WTC11 (cell line): Measurements from ENCODE around the gene PDXK. TPM values are rescaled to one million over a fixed set of nuclear protein-coding genes. Genes with fewer than 3 reads are reported as not detected.

Source experiments
- ATAC-seq: fragments of 200-7000 bp; cut with Tn5 transposase; 2 replicates; pipeline ENCODE4 v1.10.0; 2021; ENCODE audit warnings: mild to moderate bottlenecking, moderate library complexity
- CTCF ChIA-PET: fragments of 300-600 bp; sonication (Branson Sonifier 250); formaldehyde crosslinking; loops from one replicate; lab custom pipeline; 2021; ENCODE audit warnings: antibody characterized with exemption; lab: Charles Lee
- POLR2A ChIA-PET: fragments of 350-600 bp; sonication (Branson Sonifier 250); formaldehyde crosslinking; loops from one replicate; lab custom pipeline; 2021; ENCODE audit warnings: antibody characterized with exemption; lab: Charles Lee
- DNase-seq: peaks from one replicate; pipeline ENCODE4 v3.0.0; 2021; ENCODE audit warnings: low spot score
- H3K27ac Mint-ChIP-seq: 2 replicates; pipeline ENCODE4 v1.8.0; 2021; ENCODE audit warnings: mixed read lengths
- H3K27me3 Mint-ChIP-seq: 2 replicates; pipeline ENCODE4 v1.8.0; 2021; ENCODE audit warnings: low read depth, mild to moderate bottlenecking, moderate library complexity, mixed read lengths
- H3K36me3 Mint-ChIP-seq: 2 replicates; pipeline ENCODE4 v1.8.0; 2021; ENCODE audit warnings: mixed read lengths
- H3K4me1 Mint-ChIP-seq: 2 replicates; pipeline ENCODE4 v1.8.0; 2022; ENCODE audit warnings: mixed read lengths
- H3K4me3 Mint-ChIP-seq: 2 replicates; pipeline ENCODE4 v1.8.0; 2021; ENCODE audit warnings: mild to moderate bottlenecking, moderate library complexity, mixed read lengths
- H3K9me3 Mint-ChIP-seq: 2 replicates; pipeline ENCODE4 v1.8.0; 2021; ENCODE audit warnings: mixed read lengths
- ARID4B ChIP-seq: sonication (generic); formaldehyde crosslinking; IDR thresholded peaks from 2 replicates; pipeline ENCODE4 v1.8.0; 2023; ENCODE audit warnings: missing genetic modification reagents, mild to moderate bottlenecking, borderline replicate concordance
- ATF3 ChIP-seq: sonication (generic); formaldehyde crosslinking; conservative IDR thresholded peaks from 2 replicates; pipeline ENCODE4 v1.8.1; 2022; ENCODE audit warnings: mild to moderate bottlenecking, missing genetic modification reagents
- CBFB ChIP-seq: sonication (generic); formaldehyde crosslinking; IDR thresholded peaks from 2 replicates; pipeline ENCODE4 v1.8.1; 2022; ENCODE audit warnings: mild to moderate bottlenecking, low read depth, missing genetic modification reagents
- GRHL2 ChIP-seq: fragments of 250-450 bp; sonication (Bioruptor Pico); IDR thresholded peaks from 2 replicates; pipeline ENCODE4 v1.8.0; 2022; ENCODE audit warnings: mild to moderate bottlenecking, moderate library complexity; ENCODE audit not compliant: insufficient replicate concordance, severe bottlenecking
- GTF2I ChIP-seq: fragments of 250-450 bp; sonication (Bioruptor Pico); conservative IDR thresholded peaks from 2 replicates; pipeline ENCODE4 v1.4.0; 2021; ENCODE audit warnings: mild to moderate bottlenecking
- MLX ChIP-seq: sonication (generic); formaldehyde crosslinking; IDR thresholded peaks from 2 replicates; pipeline ENCODE4 v1.8.1; 2023; ENCODE audit warnings: mild to moderate bottlenecking, missing genetic modification reagents, moderate library complexity
- NFYB ChIP-seq: sonication (generic); formaldehyde crosslinking; conservative IDR thresholded peaks from 2 replicates; pipeline ENCODE4 v1.8.0; 2022; ENCODE audit warnings: low read depth, missing genetic modification reagents
- RELA ChIP-seq: sonication (generic); formaldehyde crosslinking; IDR thresholded peaks from 2 replicates; pipeline ENCODE4 v1.8.1; 2022; ENCODE audit warnings: missing genetic modification reagents, mild to moderate bottlenecking, borderline replicate concordance
- RORB ChIP-seq: fragments of 250-450 bp; sonication (Bioruptor Pico); IDR thresholded peaks from 2 replicates; pipeline ENCODE4 v1.9.0; 2021; ENCODE audit warnings: mild to moderate bottlenecking
- TP53 ChIP-seq: sonication (generic); formaldehyde crosslinking; IDR thresholded peaks from 2 replicates; pipeline ENCODE4 v1.8.1; 2023; ENCODE audit warnings: mild to moderate bottlenecking, missing genetic modification reagents
- ZNF138 ChIP-seq: sonication (generic); formaldehyde crosslinking; conservative IDR thresholded peaks from 2 replicates; pipeline ENCODE4 v1.8.1; 2022; ENCODE audit warnings: mild to moderate bottlenecking, moderate library complexity, missing genetic modification reagents
- ZNF396 ChIP-seq: fragments of 250-450 bp; sonication (Bioruptor Pico); IDR thresholded peaks from 2 replicates; pipeline ENCODE4 v1.8.0; 2021; ENCODE audit warnings: mild to moderate bottlenecking, moderate library complexity, borderline replicate concordance
- ZNF423 ChIP-seq: fragments of 250-450 bp; sonication (Bioruptor Pico); IDR thresholded peaks from 2 replicates; pipeline ENCODE4 v2.1.2; 2022; ENCODE audit warnings: mild to moderate bottlenecking, moderate library complexity
- total RNA-seq: library from RNA; stranded (reverse); gene quantifications from 3 replicates; pipeline ENCODE4 v1.2.3, GENCODE V29; 2021
- TF ChIP-seq, protein P1 (sequence below): sonication (generic); formaldehyde crosslinking; IDR thresholded peaks from 2 replicates; pipeline ENCODE4 v1.8.1; 2023; ENCODE audit warnings: mild to moderate bottlenecking, missing genetic modification reagents, moderate library complexity
- TF ChIP-seq, protein P2 (sequence below): sonication (generic); formaldehyde crosslinking; IDR thresholded peaks from 2 replicates; pipeline ENCODE4 v1.8.0; 2022; ENCODE audit warnings: mild to moderate bottlenecking, missing genetic modification reagents
- TF ChIP-seq, protein P3 (sequence below): sonication (generic); formaldehyde crosslinking; IDR thresholded peaks from 2 replicates; pipeline ENCODE4 v1.8.0; 2023; ENCODE audit warnings: missing genetic modification reagents
- TF ChIP-seq, protein P4 (sequence below): sonication (generic); formaldehyde crosslinking; IDR thresholded peaks from 2 replicates; pipeline ENCODE4 v1.8.1; 2022; ENCODE audit warnings: missing genetic modification reagents, borderline replicate concordance

Gene PDXK
- total RNA-seq, 1 experiment from 2014 or later = 120 TPM

DNA sequence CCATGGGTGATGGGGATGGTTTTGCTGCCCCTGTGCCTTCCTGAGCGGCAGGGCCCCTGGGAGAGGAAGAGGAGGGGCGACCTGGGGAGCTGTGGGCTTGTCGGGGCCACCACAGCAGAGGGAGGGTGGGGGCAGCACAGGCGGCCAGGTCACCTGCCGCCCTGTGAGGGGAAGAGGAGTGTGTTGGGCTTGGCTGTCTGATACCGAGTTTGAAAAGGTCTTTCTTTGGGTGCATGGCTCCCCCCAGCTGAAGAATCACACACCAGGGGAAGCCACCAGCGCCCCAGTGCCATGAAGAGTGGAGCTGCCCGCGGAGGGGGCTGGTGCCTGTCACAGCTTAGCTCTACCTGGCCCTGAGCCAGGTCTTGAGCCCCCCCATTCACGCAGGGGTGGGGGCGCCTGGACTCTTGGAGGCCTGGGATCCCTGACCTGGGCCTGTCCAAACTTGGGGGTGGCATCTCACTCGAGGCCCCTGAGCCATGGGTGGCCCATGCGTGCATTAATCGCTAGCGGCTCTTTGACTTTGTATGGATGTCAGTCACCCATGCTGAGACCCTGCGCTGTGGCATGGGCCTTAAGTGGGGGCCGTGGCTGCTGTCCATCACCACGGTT lies 30.8 kb downstream of the PDXK start:
- POLR2A ChIA-PET = no interaction called here
- TF ChIP-seq ZNF138 (CRISPR knock-in tag) (no peak), TP53 (CRISPR knock-in tag) (no peak), ARID4B (CRISPR knock-in tag) (no peak)
- TF ChIP-seq, all 79 proteins: peak for 0
- no peaks in the 10 kb centered on the region for H3K9me3 Mint-ChIP-seq
- H3K36me3 Mint-ChIP-seq = peaks cover 52% of the 10 kb centered on the region
- peak overlapping the region; percentile 41; the same call in 1 of the 2 replicates for H3K27ac Mint-ChIP-seq
- no peaks in the 10 kb centered on the region for H3K4me1 Mint-ChIP-seq
- H3K4me3 Mint-ChIP-seq = no peak overlapping the region
- H3K27me3 Mint-ChIP-seq = no peaks in the 10 kb centered on the region
- CTCF ChIA-PET = interaction anchor here (0.7 kb wide), 1 partner anchor 21 kb away, joined by 3 read pairs; no protein-coding TSS in a partner anchor
- DNase-seq (no peak), ATAC-seq (no peak)

DNA sequence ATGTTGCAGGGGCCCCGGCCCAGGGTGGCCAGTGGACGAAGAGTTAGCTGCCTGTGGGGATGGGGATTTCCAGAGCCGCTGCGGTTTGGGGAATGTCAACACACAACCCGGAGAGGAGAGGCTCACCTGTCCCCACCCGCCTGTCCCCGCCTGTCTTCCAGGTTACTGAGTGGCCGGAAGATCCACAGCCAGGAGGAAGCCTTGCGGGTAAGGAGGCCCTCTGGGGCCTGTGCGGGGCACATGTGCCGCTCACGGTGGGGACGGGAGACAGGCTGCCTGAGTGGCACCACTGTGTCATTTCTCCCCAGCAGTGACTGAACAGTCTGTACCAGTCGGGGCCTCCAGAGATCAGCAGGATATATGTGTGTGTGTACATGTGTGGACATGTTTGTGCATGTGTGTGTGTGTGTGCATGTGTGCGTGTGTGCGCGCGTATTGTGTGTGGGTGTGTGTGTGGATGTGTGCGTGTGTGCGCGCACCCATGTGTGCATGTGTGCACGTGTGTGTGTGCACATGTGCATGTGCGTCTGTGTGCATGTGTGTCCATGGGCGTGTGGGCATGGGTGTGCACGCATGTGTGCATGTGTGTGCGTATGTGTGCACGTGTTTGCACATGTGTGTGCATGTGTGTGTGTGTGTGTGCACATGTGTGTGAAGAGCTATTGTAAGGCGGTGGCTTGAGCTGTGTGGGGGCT lies 31.6 kb downstream of the PDXK start:
- Mint-ChIP-seq H3K9me3 (no peaks in the 10 kb centered on the region), H3K27me3 (no peaks in the 10 kb centered on the region), H3K4me3 (no peak overlapping the region), H3K27ac (peak overlapping the region; percentile 60; the same call in 1 of the 2 replicates), H3K4me1 (no peaks in the 10 kb centered on the region), H3K36me3 (peaks cover 49% of the 10 kb centered on the region)
- DNase-seq = no peak
- ChIA-PET POLR2A (no interaction called here), CTCF (no interaction called here)
- TF ChIP-seq ATF3 (CRISPR knock-in tag) (no peak), RELA (CRISPR knock-in tag) (no peak), CBFB (CRISPR knock-in tag) (no peak), NFYB (no peak), ZNF423 (CRISPR knock-in tag) (no peak), GTF2I (CRISPR knock-in tag) (no peak), ZNF138 (CRISPR knock-in tag) (no peak), TP53 (CRISPR knock-in tag) (no peak), GRHL2 (CRISPR knock-in tag) (no peak), ZNF396 (CRISPR knock-in tag) (no peak), MLX (CRISPR knock-in tag) (no peak), RORB (CRISPR knock-in tag) (no peak)
- TF ChIP-seq, protein P1, sequence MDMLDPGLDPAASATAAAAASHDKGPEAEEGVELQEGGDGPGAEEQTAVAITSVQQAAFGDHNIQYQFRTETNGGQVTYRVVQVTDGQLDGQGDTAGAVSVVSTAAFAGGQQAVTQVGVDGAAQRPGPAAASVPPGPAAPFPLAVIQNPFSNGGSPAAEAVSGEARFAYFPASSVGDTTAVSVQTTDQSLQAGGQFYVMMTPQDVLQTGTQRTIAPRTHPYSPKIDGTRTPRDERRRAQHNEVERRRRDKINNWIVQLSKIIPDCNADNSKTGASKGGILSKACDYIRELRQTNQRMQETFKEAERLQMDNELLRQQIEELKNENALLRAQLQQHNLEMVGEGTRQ = no peak
- TF ChIP-seq, protein P2, sequence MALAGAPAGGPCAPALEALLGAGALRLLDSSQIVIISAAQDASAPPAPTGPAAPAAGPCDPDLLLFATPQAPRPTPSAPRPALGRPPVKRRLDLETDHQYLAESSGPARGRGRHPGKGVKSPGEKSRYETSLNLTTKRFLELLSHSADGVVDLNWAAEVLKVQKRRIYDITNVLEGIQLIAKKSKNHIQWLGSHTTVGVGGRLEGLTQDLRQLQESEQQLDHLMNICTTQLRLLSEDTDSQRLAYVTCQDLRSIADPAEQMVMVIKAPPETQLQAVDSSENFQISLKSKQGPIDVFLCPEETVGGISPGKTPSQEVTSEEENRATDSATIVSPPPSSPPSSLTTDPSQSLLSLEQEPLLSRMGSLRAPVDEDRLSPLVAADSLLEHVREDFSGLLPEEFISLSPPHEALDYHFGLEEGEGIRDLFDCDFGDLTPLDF (CRISPR knock-in tag) = no peak
- TF ChIP-seq, protein P3, sequence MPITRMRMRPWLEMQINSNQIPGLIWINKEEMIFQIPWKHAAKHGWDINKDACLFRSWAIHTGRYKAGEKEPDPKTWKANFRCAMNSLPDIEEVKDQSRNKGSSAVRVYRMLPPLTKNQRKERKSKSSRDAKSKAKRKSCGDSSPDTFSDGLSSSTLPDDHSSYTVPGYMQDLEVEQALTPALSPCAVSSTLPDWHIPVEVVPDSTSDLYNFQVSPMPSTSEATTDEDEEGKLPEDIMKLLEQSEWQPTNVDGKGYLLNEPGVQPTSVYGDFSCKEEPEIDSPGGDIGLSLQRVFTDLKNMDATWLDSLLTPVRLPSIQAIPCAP (CRISPR knock-in tag) = no peak
- TF ChIP-seq, protein P4, sequence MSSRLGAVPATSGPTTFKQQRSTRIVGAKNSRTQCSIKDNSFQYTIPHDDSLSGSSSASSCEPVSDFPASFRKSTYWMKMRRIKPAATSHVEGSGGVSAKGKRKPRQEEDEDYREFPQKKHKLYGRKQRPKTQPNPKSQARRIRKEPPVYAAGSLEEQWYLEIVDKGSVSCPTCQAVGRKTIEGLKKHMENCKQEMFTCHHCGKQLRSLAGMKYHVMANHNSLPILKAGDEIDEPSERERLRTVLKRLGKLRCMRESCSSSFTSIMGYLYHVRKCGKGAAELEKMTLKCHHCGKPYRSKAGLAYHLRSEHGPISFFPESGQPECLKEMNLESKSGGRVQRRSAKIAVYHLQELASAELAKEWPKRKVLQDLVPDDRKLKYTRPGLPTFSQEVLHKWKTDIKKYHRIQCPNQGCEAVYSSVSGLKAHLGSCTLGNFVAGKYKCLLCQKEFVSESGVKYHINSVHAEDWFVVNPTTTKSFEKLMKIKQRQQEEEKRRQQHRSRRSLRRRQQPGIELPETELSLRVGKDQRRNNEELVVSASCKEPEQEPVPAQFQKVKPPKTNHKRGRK (CRISPR knock-in tag) = no peak
- no peak for ATAC-seq
